H1 (cell line): ENCODE data around the gene PRTN3. TPM values are rescaled to one million over a fixed set of nuclear protein-coding genes. Genes with fewer than 3 reads are reported as not detected.

Experiments
- CTCF ChIA-PET: fragments of 300-600 bp; sonication (Branson Sonifier 250); formaldehyde crosslinking; loops from one replicate; lab custom pipeline; 2021; ENCODE audit not compliant: partially characterized antibody; lab: Charles Lee
- POLR2A ChIA-PET: fragments of 300-600 bp; sonication (Branson Sonifier 250); formaldehyde crosslinking; loops from one replicate; lab custom pipeline; 2021; ENCODE audit warnings: inconsistent platforms; ENCODE audit not compliant: partially characterized antibody; lab: Charles Lee
- DNase-seq, 2 experiments: peaks; one replicate each; pipeline versions ENCODE4 v3.0.0 to v3.0.0-alpha.2; 2010 to 2022; ENCODE audit warnings: low spot score in 2 of 2, low read depth in 1 of 2, mixed read lengths in 1 of 2
- FAIRE-seq: peaks from 2 replicates; lab custom pipeline; 2011; peaks lifted over from hg19 to GRCh38; lab: Jason Lieb, UNC
- H2AFZ ChIP-seq: 2 replicates; pipeline ENCODE4 v1.8.1; 2012; ENCODE audit warnings: low read length, inconsistent platforms
- H2AK5ac ChIP-seq: 2 replicates; pipeline ENCODE4 v1.6.1; 2013; ENCODE audit warnings: low read depth, low read length
- H2BK120ac ChIP-seq: replicated peaks from 2 replicates; pipeline ENCODE3; 2013; ENCODE audit warnings: low read depth, low read length, inconsistent platforms
- H2BK12ac ChIP-seq: 2 replicates; pipeline ENCODE4 v1.6.1; 2013; ENCODE audit warnings: low read depth, low read length
- H2BK15ac ChIP-seq: 2 replicates; pipeline ENCODE4 v1.6.1; 2013; ENCODE audit warnings: low read length
- H2BK20ac ChIP-seq: 2 replicates; pipeline ENCODE4 v1.6.1; 2013; ENCODE audit warnings: low read length
- H2BK5ac ChIP-seq: 2 replicates; pipeline ENCODE4 v1.6.1; 2013; ENCODE audit warnings: low read depth, low read length
- H3K14ac ChIP-seq: 2 replicates; pipeline ENCODE4 v1.6.1; 2013; ENCODE audit warnings: inconsistent platforms; ENCODE audit not compliant: insufficient read length
- H3K18ac ChIP-seq: 2 replicates; pipeline ENCODE4 v1.6.1; 2013; ENCODE audit warnings: low read length; ENCODE audit errors: extremely low read depth
- H3K23ac ChIP-seq: 2 replicates; pipeline ENCODE4 v1.6.1; 2013; ENCODE audit warnings: inconsistent platforms; ENCODE audit not compliant: insufficient read length
- H3K23me2 ChIP-seq: 2 replicates; pipeline ENCODE4 v1.6.1; 2013; ENCODE audit warnings: low read depth, low read length
- H3K27ac ChIP-seq: 2 replicates; pipeline ENCODE4 v1.6.1; 2011; ENCODE audit warnings: low read depth, low read length, inconsistent platforms
- H3K27me3 ChIP-seq, 4 experiments: replicated peaks in 1 of 4; 1 replicate in 1 of 4; 2 replicates in 3 of 4; pipeline versions ENCODE4 v1.6.1 to v1.8.1; 2011 to 2013; ENCODE audit warnings: low read length in 3 of 4, mild to moderate bottlenecking in 3 of 4, inconsistent platforms in 2 of 4, mixed read lengths in 2 of 4, moderate library complexity in 1 of 4; ENCODE audit not compliant: control insufficient read depth in 3 of 4, insufficient read depth in 3 of 4; ENCODE audit errors: extremely low read depth in 1 of 4
- H3K36me3 ChIP-seq, 4 experiments: 2 replicates each; pipeline versions ENCODE4 v1.6.1 to v1.8.1; 2011 to 2013; ENCODE audit warnings: mild to moderate bottlenecking in 4 of 4, low read length in 3 of 4, moderate library complexity in 2 of 4, control low read depth in 1 of 4, inconsistent platforms in 1 of 4; ENCODE audit not compliant: insufficient read depth in 4 of 4, control insufficient read depth in 2 of 4
- H3K4ac ChIP-seq: replicated peaks from 2 replicates; pipeline ENCODE3; 2013; ENCODE audit warnings: low read length, low read depth, mixed read lengths, inconsistent platforms; ENCODE audit not compliant: insufficient read length
- H3K4me1 ChIP-seq, 4 experiments: replicated peaks in 1 of 4; 1 replicate in 1 of 4; 2 replicates in 3 of 4; pipeline versions ENCODE4 v1.6.1 to v1.8.1; 2011 to 2013; ENCODE audit warnings: low read length in 3 of 4, inconsistent platforms in 2 of 4, mixed read lengths in 1 of 4; ENCODE audit not compliant: insufficient read depth in 4 of 4, control insufficient read depth in 3 of 4
- H3K4me2 ChIP-seq, 2 experiments: 2 replicates each; pipeline versions ENCODE4 v1.6.1 to v1.8.1; 2011 to 2013; ENCODE audit warnings: low read depth in 2 of 2, low read length in 2 of 2, control low read depth in 1 of 2, inconsistent platforms in 1 of 2, mild to moderate bottlenecking in 1 of 2; ENCODE audit not compliant: insufficient read depth in 1 of 2
- H3K4me3 ChIP-seq, 4 experiments: fragments of 200-600, 300-600 bp in 1 of 4; sonication (generic), shearing (Covaris generic), sonication (Bioruptor Twin) in 1 of 4; 2 replicates each; pipeline versions ENCODE4 v1.5.1 to v1.8.1; 2011 to 2016; ENCODE audit warnings: low read length in 4 of 4, low read depth in 3 of 4, control low read depth in 2 of 4, inconsistent platforms in 2 of 4, mild to moderate bottlenecking in 2 of 4, mixed read lengths in 1 of 4, moderate library complexity in 1 of 4; ENCODE audit not compliant: insufficient read depth in 2 of 4; ENCODE audit errors: extremely low read depth in 1 of 4
- H3K56ac ChIP-seq: replicated peaks from 2 replicates; pipeline ENCODE3; 2013; ENCODE audit warnings: low read depth, mild to moderate bottlenecking, mixed read lengths, low read length, inconsistent platforms; ENCODE audit not compliant: insufficient read length
- H3K79me1 ChIP-seq: 2 replicates; pipeline ENCODE4 v1.6.1; 2013; ENCODE audit warnings: low read depth, low read length, control low read depth
- H3K79me2 ChIP-seq, 2 experiments: 2 replicates each; pipeline versions ENCODE4 v1.6.1 to v1.8.1; 2012 to 2013; ENCODE audit warnings: low read length in 2 of 2, mild to moderate bottlenecking in 2 of 2, inconsistent platforms in 1 of 2; ENCODE audit not compliant: insufficient read depth in 2 of 2, control insufficient read depth in 1 of 2
- H3K9ac ChIP-seq, 4 experiments: replicated peaks in 1 of 4; 1 replicate in 1 of 4; 2 replicates in 3 of 4; pipeline versions ENCODE4 v1.6.1 to v1.8.1; 2011 to 2013; ENCODE audit warnings: low read depth in 3 of 4, low read length in 3 of 4, control low read depth in 2 of 4, mild to moderate bottlenecking in 2 of 4, moderate library complexity in 2 of 4, inconsistent platforms in 1 of 4; ENCODE audit errors: extremely low read depth in 1 of 4
- H3K9me3 ChIP-seq, 2 experiments: 2 replicates each; pipeline versions ENCODE4 v1.6.1 to v1.8.1; 2012 to 2013; ENCODE audit warnings: mild to moderate bottlenecking in 2 of 2, moderate library complexity in 2 of 2, control low read depth in 1 of 2, inconsistent platforms in 1 of 2, low read depth in 1 of 2, low read length in 1 of 2, mixed read lengths in 1 of 2; ENCODE audit not compliant: insufficient read depth in 2 of 2
- H4K20me1 ChIP-seq, 2 experiments: replicated peaks in 1 of 2; 2 replicates each; pipeline versions ENCODE3 to v1.8.1; 2011 to 2013; ENCODE audit warnings: inconsistent platforms in 2 of 2, low read length in 2 of 2, mild to moderate bottlenecking in 1 of 2; ENCODE audit not compliant: insufficient read depth in 2 of 2, control insufficient read depth in 1 of 2
- H4K5ac ChIP-seq: 2 replicates; pipeline ENCODE4 v1.6.1; 2013; ENCODE audit warnings: low read length, low read depth, mixed read lengths, inconsistent platforms; ENCODE audit not compliant: insufficient read length
- H4K8ac ChIP-seq: 2 replicates; pipeline ENCODE4 v1.8.0; 2013; ENCODE audit warnings: mild to moderate bottlenecking, moderate library complexity, low read length, inconsistent platforms; ENCODE audit not compliant: insufficient read depth; ENCODE audit errors: extremely low read depth
- H4K91ac ChIP-seq: replicated peaks from 2 replicates; pipeline ENCODE3; 2013; ENCODE audit warnings: low read length, mixed read lengths, inconsistent platforms; ENCODE audit not compliant: insufficient read length
- CHD2 ChIP-seq: IDR thresholded peaks from 2 replicates; pipeline ENCODE4 v1.6.1; 2012; ENCODE audit warnings: low read length, improper control_type of control experiment
- CTBP2 ChIP-seq: IDR thresholded peaks from 2 replicates; pipeline ENCODE4 v1.7.0; 2011; ENCODE audit warnings: borderline replicate concordance, mild to moderate bottlenecking, moderate library complexity, mixed read lengths, low read length; ENCODE audit not compliant: insufficient read depth, insufficient read length
- E2F6 ChIP-seq: IDR thresholded peaks from 2 replicates; pipeline ENCODE4 v1.6.1; 2012; ENCODE audit warnings: inconsistent platforms
- EP300 ChIP-seq, 2 experiments: IDR thresholded peaks; 1 replicate in 1 of 2; 2 replicates in 1 of 2; pipeline ENCODE4 v1.6.1; 2011 to 2012; ENCODE audit warnings: low read depth in 2 of 2, low read length in 2 of 2, mild to moderate bottlenecking in 2 of 2, borderline replicate concordance in 1 of 2, inconsistent platforms in 1 of 2, moderate library complexity in 1 of 2
- PHF8 ChIP-seq: fragments of 200-600 bp; sonication (generic); conservative IDR thresholded peaks from 2 replicates; pipeline ENCODE4 v1.7.1; 2012; ENCODE audit warnings: low read depth, mild to moderate bottlenecking, inconsistent platforms, low read length, moderate library complexity
- POLR2AphosphoS5 ChIP-seq: IDR thresholded peaks from 2 replicates; pipeline ENCODE4 v1.6.1; 2011; ENCODE audit warnings: low read depth, low read length
- RBBP5 ChIP-seq: IDR thresholded peaks from 2 replicates; pipeline ENCODE4 v1.7.1; 2012; ENCODE audit warnings: low read depth, mild to moderate bottlenecking, inconsistent platforms, low read length, moderate library complexity, borderline replicate concordance
- SAP30 ChIP-seq: fragments of 300-600 bp; sonication (generic); IDR thresholded peaks from 2 replicates; pipeline ENCODE4 v1.7.1; 2012; ENCODE audit warnings: low read length, moderate library complexity, mild to moderate bottlenecking, inconsistent platforms; ENCODE audit not compliant: insufficient read depth, insufficient replicate concordance
- TAF1 ChIP-seq: IDR thresholded peaks from 2 replicates; pipeline ENCODE4 v1.6.1; 2011; ENCODE audit warnings: mild to moderate bottlenecking, low read depth, low read length
- TAF7 ChIP-seq: optimal IDR thresholded peaks from 2 replicates; pipeline ENCODE3; 2011; ENCODE audit warnings: low read depth, mild to moderate bottlenecking, inconsistent platforms, low read length, moderate library complexity, borderline replicate concordance
- ZNF274 ChIP-seq: IDR thresholded peaks from 2 replicates; pipeline ENCODE4 v1.7.0; 2012; ENCODE audit warnings: low read length, borderline replicate concordance; ENCODE audit errors: extremely low read depth
- WGBS, 2 experiments: shearing (Covaris generic) in 1 of 2; methylation state at CpG; one replicate each; pipeline versions ENCODE4 v1.1.6 to v1.1.7; 2013 to 2015; ENCODE audit warnings: low lambda C conversion rate in 2 of 2, mixed read lengths in 2 of 2, inconsistent platforms in 1 of 2, low coverage in 1 of 2, missing lambda C conversion rate in 1 of 2; ENCODE audit not compliant: insufficient replicate concordance in 2 of 2, insufficient coverage in 1 of 2, insufficient read length in 1 of 2; ENCODE audit errors: extremely low coverage in 1 of 2, missing lambda C conversion rate in 1 of 2; 5-methylcytosine and 5-hydroxymethylcytosine counted together
- polyA plus RNA-seq, 7 experiments: library from polyadenylated mRNA; depleted of rRNA in 3 of 7; stranded (reverse) in 5 of 7; unstranded in 2 of 7; fragments of >200 nt in 5 of 7; fragments of 200-250 nt in 2 of 7; gene quantifications; 1 replicate in 5 of 7; 2 replicates in 1 of 7; 4 replicates in 1 of 7; pipeline versions ENCODE4 v1.2.1 to v1.2.3, GENCODE V29; 2011 to 2013; ENCODE audit warnings: missing spikeins in 2 of 7, mixed read lengths in 2 of 7
- total RNA-seq: library from RNA; stranded (reverse); fragmentation: NEBNext Ultra II Directional; extraction: Animal tissue kit (Norgen Biotek cat#: 25700); gene quantifications from 2 replicates; pipeline ENCODE4 v1.2.1, GENCODE V29; 2021

Gene PRTN3
- total and polyA plus RNA-seq, 2 of the 8 experiments (the other 6 are each of a cell fraction or from before 2014, with no cell fraction given), result 0.39 to 2.1 TPM

DNA sequence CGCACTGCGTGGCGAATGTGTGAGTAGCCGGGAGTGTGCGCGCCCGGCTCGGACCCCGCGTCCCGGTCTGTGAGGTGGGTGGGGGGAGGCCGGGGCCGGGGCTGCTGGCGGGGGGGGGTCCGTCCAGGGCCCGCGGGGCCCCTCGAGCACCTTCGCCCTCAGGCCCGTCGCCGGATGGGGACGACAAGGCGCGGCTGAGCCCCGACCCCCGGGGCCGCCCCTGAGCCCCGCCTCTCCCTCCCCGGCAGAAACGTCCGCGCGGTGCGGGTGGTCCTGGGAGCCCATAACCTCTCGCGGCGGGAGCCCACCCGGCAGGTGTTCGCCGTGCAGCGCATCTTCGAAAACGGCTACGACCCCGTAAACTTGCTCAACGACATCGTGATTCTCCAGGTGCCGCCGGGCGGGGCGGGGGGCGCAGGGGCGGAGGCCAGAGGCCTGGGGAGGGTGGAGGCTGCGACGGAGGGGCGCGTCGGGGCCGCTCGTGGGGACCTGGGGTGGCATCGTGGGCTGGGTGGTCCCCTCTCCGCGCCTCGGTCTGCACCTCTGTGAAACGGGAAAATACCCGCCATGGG lies 12.3 kb downstream of the PRTN3 start:
- FAIRE-seq (no peak), DNase-seq (no peak)
- H2BK20ac ChIP-seq, result no peak overlapping the region
- H3K27ac ChIP-seq, result no peak overlapping the region
- no peak overlapping the region for H3K18ac ChIP-seq
- H2BK5ac ChIP-seq, result no peak overlapping the region
- H3K23me2 ChIP-seq, result no peaks in the 10 kb centered on the region
- no peaks in the 10 kb centered on the region for H3K9me3 ChIP-seq
- H4K91ac ChIP-seq, result no peak overlapping the region
- POLR2A ChIA-PET, result no interaction called here
- H3K79me2 ChIP-seq, result no peaks in the 10 kb centered on the region
- no peak overlapping the region for H2AFZ ChIP-seq
- no peaks in the 10 kb centered on the region; a peak in 1 of 7 replicates for H3K27me3 ChIP-seq
- H3K4me2 ChIP-seq, result no peak overlapping the region
- CTCF ChIA-PET, result no interaction called here
- no peak overlapping the region for H3K23ac ChIP-seq
- H3K4me1 ChIP-seq, result no peaks in the 10 kb centered on the region
- no peaks in the 10 kb centered on the region for H3K79me1 ChIP-seq
- H3K36me3 ChIP-seq, result no peaks in the 10 kb centered on the region
- H4K5ac ChIP-seq, result no peak overlapping the region
- no peak overlapping the region for H3K4me3 ChIP-seq
- H3K9ac ChIP-seq, result no peak overlapping the region
- H2BK15ac ChIP-seq, result no peak overlapping the region
- no peak overlapping the region for H3K4ac ChIP-seq
- H4K8ac ChIP-seq, result no peak overlapping the region
- 88% methylated on average over 10 of the region's 67 CpGs; no CpG with 5 or more reads in 1 of the 2 experiments for WGBS, 2 experiments
- H2BK120ac ChIP-seq, result no peak overlapping the region
- no peak overlapping the region for H2BK12ac ChIP-seq
- H2AK5ac ChIP-seq, result no peak overlapping the region
- no peaks in the 10 kb centered on the region for H4K20me1 ChIP-seq
- no peak overlapping the region for H3K56ac ChIP-seq
- no peak overlapping the region for H3K14ac ChIP-seq
- TF ChIP-seq PHF8 (no peak), RBBP5 (no peak), CHD2 (no peak), TAF7 (no peak), EP300 (IDR thresholded peaks at IDR 0.05; ENCODE audit: borderline replicate concordance in 1 of 2, low read depth in 2 of 2, low read length in 2 of 2) (no peak), SAP30 (no peak), CTBP2 (no peak), ZNF274 (no peak), E2F6 (no peak), TAF1 (no peak), POLR2AphosphoS5 (no peak)
